GM19463 (cell line): ENCODE results near the gene TMEM266.

Experiments used
- ATAC-seq: cut with Tn5 transposase; IDR thresholded peaks from one replicate; pipeline ENCODE4 v1.9.1; 2021; ENCODE audit warnings: mild to moderate bottlenecking, moderate library complexity; ENCODE audit not compliant: unreplicated experiment

TMEM266 gene

DNA sequence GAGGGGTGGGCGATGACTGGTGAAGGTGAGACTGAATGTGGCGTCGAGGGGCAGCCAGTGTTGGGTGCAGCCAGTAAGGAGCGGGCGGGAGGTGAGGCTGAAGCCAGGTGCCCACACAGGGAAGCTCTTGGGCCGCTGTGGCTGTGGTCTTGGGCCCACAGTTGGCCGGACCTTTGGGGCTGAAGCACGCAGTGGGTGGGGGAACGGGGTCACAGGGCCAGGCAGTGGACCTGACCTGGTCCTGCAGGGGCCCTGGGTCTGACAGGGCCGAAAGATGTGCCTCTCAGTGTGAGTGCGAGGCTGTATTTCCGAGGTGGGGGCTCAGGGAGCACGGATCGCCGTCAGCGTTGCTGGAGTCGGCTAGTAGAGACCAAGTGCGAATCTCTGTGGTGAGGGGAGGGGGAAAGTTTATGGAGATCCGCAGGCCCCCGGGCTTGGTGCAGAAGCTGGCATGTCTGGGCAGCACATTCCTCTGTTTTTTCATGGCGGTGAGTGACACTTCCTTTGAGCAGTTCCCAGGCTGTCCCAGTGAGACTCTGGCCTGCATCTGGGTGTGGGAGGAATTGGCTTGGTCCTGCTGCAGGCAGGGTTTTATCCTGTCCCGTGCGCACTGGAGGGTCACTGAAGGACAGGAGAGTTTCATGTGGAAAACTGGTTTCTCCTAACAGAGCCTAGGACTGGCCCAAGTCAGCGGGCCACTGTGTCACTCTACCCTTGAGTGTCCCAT, 100.8 kb downstream of the TMEM266 start:
- ATAC-seq = no peak

DNA sequence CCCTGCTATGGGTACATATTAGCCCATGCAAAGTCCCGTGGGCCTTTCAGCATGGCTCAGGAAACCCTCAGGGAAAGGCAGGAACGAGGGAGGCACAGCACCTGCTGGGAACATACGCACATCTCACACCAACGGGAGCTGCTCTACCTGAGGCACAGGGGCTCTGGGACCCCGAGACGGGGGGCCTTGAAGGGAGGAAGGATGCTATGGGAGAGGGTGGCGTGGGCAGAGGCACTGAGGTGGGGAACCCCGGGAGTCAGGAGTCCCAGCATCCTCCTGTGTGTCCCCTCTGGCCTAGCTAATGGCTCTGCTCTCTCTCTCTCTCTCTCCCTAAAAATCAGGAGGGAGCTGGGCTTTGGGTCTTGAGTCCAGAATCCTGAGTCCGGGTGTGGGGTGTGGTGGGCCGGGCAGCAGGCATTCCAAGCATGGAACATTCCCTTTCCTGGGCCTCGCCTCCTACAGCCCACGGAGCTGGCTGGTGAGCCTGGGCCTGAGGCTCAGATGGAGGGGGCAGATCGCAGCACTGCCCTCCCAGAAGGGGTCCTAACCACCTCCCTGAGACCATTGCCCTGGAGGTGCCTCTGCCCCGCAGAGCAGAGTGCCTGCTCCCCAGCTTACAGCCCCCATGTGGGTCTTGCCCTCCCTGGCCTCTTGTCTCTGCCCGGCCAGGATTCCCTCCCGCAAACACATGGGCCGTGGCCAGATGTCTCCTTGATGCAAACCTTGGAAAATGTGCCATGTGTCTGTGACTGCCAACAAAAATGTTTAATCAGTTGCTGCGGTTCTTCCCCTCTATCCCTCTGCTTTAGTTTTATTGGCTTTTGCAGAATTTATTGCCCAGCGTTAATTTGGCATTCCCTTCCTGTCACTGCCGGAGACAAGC, 101.6 kb downstream of the TMEM266 start:
- ATAC-seq = no peak

DNA sequence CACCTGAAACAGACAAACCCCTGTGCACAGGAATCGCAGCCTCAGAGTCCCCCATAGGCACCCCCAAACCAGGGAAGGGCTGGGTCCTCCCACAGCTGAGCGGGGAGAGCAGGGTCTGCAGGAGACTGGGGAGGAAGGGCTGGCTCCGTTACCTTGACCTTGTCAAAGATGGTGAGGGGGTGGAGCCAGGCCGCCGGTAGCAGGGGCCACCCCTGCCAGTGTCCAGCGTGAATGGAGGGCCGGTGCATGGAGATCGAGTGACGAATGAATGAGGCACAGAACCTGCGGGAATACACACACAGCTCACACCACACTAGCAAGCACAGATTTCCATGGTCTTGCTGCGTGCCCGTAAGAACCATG, 102.2 kb downstream of the TMEM266 start:
- ATAC-seq = no peak

DNA sequence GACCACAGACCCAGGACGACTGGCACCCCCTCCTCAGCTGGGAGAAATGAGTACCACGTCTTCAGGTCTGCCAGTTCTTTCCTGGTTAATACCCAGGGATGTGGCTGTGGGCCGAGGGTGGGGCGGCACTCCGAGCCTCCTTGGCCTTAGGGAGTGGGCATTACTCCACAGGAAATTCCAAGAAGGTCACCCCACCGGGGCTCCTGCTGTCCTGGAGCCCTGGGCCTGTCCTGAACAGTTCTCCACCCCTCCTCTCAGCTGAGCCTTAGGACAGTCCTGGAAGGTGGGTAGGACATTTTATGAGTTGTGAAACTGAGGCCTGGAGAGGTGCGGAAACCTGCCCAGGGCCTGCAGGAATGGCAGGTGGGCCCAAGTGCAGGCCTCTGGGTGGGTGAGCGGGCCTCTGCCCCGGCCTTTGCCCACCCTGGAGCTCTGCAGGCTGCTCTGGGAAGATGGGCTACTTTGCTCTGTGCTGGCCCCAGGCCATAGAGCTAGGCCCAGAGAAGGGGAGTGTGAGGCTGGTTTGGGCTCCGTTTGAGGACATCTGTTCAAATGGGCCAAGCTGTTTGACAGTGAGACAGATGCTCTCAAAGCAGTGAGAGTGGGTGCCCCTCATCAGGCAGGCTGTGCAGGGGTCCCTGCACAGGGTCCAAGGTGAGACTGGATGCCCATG, 103.1 kb downstream of the TMEM266 start:
- no peak for ATAC-seq

DNA sequence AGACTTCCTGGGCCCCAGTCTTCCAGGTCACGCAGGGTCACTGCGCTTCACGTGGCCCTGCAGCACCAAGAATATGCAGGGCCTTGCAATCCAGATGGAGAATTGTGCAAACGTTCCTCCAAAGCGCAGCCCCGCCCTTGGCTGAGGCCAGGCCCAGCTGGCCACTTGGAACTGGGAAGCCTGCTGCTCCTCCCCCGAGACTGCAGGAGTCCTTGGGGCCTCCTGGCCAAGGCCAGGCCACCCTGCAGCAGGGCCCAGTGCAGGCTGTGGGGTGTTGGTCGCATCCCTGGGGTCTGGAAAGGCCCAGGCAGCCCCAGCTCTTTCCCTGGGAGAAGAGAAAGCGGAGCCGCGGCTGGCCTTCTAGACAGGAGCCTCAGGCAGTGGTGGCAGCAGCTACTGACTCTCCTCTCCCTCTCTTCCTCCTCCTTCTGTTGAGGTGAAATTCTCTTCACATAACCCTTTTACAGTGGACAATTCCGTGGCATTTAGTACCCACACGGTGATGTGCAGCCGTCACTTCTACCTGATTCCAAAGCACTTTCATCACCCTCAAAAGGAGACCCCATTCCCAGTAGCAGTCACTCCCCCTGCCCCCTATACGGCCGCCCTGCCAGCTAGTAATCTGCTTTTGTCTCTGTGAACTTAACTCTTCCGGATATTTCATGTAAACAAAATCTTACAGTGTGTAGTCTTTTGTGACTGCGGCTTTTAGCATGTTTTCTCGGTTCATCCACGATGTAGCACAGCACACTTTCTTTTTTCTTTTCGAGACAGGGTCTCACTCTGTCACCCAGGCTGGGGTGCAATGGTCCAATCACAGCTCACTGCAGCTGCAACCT, 103.9 kb downstream of the TMEM266 start:
- no peak for ATAC-seq

DNA sequence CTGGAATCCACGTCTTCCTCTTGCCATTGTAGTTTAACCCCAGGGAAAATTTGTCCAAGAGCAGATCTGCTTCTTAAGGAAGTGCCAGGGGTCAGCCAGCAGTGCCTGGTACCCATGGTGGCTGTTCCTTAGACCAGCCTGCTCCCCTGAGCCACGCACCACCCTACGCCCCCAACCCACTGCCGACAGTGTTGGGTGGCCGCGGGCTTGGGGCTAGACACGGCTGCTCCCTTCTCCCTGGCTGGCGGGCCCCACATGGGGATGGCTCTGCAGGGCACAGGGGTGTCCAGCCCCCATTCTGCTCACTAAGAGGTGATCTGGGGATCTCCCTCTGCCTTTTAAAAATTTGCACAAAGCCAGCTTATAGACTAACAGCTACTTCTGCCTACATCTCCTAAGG, 104.8 kb downstream of the TMEM266 start:
- ATAC-seq = no peak

DNA sequence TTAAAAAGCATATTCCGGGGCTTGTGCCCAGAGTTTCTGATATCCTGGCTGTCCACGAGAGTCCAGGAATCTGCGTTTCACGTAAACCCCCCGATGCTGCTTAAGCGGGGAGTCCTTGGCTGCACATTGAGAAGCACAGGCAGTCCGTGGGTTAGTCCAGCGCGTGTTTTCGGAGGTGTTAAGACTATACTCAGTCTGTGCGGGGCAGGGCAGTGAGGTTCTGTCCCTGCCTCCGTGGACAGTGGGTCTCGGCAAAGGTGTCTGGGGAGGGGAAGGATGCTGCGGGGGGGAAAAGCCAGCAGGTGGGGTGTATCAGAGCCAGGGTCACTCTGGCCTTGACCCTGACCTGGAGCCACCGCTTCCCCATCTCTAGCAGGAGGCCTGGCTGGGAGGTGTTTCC, 106.2 kb downstream of the TMEM266 start:
- no peak for ATAC-seq

DNA sequence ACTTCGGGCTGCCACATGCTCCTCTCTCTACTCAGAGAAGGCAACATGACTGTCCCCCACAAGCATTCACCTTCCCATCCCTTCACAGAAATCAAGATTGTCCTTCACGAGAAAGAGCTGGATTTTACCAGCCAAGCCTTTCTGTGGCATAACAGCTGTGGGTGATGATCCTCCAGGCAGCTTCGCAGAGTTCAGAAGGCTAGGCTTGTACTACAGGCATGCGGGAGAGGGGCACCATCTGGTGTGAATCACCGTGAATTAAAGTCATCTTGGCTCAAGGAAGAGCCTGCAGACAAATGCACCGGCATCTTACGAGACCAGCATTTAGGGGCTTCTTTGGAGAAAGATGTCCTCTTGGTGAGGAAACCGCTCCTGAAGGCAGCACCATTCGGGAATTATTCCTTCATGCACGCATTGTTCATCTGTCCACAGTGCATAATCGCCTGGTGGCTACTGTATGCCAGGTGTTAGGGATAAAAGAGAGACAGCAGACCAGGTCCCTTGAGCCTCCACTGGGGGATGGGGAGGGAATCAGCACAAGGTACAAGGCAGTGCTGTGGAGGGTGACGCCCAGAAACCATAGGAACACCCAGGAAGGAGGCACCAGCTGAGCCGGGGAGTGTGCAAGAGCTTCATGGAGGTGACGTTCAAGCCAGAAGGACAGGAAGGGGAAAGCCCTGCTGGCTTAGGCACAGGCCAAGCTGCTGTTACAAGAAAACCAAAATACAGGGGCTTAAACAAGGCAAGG, 108.6 kb downstream of the TMEM266 start:
- no peak for ATAC-seq

DNA sequence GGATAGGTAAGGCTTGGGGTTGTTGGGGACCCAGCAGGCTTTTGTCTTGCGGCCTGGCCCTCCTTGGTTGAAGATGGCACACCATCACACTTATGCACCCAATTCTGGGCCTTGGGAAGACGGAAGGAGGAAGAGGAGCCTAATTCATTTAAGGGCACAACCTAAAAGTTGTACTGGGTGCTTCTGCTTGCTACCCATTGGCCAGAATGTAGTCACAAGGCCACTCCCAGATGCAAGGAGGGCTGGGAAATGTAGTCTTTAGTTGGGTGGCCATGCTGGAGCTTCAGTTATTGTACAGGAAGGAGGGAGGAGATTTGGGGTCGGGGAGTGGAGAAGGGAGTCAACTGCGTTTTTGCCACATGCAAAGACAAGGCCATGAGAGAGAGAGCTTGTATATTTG, 109.2 kb downstream of the TMEM266 start:
- ATAC-seq = no peak

DNA sequence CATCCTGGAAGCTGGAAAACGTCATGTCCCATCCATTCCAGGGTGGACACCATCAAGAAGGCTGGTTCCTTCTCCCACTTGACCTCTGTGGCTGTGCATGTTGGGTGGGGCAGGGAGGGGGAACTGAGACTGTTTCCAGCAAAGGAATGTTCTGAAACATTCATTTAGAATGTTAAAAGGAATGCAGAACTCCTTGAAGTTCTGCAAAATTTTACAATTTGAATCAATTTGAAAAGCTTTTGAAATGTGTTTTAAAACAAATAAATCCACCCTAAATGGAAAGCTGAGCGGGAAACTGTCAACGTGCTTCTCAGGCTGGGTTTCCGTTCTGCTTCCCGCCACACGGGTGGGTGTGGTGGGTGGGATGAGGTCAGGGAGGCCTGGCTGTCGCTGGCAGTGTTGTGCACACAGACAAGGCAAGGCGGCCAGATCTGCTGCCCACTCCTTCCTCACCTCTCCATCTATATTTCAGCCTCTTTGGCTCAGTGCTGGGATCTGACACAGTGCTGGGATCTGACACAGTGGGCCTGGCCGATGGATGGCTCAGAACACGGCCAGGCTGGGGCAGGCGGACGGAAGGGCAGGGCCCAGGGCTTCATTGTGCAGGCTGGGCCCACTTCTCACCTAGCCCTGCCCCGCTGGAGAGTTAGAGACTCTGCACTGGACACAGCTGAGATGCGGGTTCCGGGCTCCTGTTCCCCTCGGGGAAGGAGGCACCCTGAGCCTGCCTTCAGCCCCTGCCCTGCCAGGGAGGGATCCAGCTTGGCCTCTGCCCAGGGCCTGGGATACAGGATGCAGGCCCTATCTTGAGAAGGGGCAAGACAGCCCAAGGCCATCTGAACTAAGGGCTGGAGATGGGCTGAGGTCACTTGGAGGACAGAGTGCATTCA, 110.4 kb downstream of the TMEM266 start:
- ATAC-seq = no peak

DNA sequence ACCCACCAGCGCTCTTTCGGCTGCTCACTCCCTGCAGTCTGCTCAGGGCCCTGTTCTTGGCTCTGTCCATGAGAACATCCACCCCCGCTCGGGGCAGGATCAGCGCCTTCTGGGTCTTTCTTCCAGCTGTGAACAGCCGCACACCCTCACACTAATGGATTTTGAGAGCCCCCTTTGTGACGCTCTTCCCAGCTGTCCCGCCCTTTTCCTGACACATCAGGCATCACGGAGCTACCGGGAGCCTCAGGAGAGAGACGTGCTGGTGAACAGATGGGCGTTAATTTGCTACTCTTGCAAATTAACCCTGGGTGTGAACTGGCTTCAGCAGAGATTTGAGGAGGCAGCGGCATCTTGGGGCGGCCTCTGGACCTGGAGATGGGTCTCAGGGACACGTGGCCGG, 113.0 kb downstream of the TMEM266 start:
- no peak for ATAC-seq

DNA sequence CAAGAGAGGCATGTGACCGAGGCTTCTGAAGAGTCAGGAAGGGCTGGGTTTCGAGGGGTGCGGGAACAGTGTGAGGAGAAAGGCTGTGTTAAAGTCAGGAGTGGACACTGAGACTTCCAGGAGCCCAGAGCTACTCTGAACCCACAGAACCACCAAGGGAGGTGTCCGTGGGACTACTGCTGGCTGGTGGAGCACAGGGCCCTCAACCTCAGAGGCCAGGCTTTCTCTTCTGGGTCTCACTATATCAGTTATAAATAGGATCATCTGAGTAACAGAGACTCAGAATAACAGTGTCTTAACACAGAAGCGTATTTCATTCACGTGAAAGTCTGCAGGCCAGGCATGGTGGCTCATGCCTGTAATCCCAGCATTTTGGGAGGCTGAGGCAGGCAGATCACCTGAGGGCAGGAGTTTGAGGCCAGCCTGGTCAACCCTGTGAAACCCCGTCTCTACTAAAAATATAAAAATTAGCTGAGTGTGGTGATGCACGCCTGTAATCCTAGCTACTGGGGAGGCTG, 113.6 kb downstream of the TMEM266 start:
- ATAC-seq = no peak

DNA sequence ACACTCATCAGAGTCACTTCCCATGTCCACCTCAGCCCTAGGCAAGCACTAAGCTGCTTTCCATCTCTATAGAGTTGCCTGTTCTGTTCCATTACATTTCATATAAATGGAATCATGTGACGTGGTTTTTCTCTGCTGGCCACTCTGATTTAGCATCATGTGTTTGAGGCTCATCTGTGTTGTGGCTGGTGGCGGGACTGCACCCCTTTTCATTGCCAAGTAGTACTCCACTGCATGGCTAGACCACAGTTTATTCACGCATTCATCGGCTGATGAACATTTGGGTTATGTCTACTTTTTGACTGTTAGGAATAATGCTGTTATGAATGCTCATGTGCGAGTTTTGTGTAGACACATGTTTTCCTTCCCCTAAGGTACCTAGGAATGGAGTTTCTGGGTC, 114.9 kb downstream of the TMEM266 start:
- ATAC-seq = no peak

DNA sequence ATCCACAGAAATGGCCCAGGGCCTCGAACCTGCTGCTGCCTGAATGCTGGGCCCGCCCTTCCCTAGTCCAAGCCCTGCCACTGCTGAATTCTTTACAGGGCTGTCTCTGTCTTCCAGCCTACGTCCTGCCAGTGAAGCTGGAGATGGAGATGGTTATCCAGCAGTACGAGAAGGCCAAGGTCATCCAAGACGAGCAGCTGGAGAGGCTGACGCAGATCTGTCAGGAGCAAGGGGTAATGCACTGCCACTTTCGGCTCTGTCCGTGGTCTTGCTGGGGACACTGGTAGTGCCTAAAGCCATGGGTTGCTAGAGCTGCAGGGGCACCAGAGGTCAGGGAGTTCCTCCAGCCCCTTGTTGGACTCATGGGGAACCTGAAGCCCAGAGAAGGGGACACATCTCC, 115.7 kb downstream of the TMEM266 start:
- ATAC-seq = no peak

DNA sequence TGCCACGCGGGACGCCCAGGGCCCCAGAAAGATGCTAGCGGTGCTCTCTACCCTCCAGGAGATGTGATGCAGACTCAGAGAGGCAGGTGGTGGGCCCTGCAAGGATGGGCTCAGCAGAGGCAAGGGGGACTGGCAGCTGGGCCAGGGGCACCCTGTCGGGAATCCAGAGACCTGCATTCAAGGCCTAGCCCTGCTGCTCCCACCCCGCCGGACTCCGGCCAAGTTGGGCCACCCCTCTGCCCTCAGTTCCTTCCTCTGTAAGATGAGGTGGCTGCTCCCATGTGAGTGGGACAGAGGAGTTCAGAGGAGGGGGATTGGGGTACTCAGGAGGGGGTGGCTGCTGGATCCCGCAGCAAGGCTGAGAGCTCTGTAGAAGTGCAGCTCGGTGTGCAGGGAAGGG, 116.3 kb downstream of the TMEM266 start:
- ATAC-seq = no peak

DNA sequence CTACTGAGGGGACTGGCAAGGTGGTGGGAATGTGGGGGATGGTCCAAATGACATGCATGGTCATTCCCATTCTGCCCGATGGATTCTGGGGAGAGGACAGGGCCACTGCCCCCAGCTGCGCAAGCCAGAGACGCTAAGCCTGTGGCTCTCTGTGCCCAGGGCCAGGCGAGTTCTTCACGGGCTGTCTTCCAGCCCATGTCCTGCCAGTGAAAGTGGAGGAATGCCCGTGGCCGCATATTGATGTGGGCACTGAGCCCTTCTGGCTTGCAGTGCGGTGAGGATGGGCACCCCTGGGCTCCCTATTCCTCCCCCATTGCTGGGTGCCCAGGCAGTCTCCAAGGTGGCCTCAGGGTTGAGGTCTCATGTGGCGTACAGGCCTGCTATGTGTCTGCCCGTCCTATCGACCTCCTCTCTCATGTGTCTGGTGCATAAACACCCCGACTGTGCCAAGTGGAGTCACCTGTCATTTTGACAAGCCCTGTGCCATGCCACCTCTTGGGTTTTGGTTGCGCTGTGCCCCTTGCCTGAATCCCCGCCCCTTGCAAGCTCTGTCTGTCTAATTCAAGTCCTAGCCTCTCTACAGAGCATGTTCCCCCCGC, 116.8 kb downstream of the TMEM266 start:
- ATAC-seq = no peak

DNA sequence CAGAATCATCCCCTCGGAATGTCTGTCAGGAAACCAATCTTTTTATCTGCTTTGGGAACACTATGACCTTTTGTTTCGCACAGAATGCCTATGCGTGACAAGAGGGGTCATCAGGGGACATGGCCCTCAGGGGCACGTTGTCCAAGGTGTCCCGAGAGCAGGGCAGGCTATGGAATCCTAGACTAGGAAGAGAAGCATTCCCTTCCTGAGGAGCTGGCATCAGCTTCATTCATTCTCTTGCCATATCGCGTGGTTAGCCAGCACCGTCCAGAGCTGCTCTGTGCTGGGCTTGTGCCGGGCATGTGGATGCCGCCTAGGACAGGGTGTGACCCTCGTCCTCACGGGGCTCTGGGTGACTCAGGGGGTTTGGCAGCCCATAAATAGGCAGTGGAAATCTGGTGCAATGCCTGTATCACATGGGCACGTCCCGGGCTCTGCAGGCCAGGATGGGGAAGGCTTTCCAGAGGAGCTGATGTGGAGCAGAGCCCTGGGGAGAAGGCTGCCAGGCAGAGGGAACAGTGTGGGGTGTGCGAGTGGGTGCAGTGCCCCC, 117.8 kb downstream of the TMEM266 start:
- ATAC-seq = no peak

DNA sequence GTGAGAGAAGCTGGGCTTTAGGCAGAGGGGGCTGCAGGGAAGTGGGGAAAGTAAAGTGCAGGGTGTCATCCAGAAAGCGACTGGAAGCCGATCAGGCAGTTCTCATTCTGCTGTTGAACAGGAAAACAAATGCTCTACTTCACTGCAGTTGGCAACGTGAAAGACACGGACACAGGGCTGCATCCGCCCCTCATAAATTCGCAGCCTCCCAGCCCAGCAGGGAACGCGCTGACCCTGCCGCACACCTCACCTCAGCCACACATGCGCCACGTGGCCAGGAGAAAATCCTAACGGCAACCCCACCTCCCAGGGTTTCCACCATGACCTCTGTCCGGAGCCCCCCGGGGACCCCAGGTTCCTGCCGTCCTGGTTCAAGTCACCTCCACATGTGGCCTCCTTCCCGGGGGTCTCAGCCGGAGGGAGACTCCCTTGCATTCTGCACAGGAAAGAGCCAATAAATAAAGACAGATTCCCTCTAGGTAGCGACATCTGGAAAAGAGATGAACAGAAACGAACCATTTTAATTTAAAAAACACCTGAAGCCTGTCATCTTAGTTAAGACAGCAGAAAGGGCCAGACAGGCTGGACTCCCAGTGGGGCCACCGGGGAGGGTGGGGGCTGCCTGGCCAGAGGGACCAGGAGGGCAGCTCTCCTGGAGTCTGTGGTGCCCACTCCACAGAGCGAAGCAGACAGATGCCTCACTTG, 118.7 kb downstream of the TMEM266 start:
- ATAC-seq = no peak
